ENCODE results near the gene SH2D4B. TPM values are rescaled to one million over a fixed set of nuclear protein-coding genes. Genes with fewer than 3 reads are reported as not detected.

SH2D4B gene
- total RNA-seq, 1 experiment from 2014 or later = not detected

DNA sequence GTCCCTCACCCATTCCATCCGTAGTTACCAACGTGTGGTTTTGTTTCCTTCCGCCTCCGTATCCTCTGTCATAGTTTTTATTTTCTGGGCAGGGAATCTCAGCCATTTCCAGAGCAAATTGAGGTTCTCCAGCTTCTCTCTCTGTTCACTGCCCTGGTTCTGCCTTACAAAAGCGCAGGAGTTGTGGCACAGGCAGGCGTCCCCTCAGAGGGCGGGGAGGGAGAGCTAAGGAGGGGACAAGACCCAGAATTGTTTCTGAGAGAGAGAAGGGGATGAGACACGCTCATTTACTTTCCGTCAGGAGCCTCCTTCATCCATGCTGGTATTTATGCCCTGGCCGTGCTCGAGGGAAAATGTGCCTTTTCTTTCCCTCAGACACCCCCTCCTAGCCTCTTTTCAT, 71.0 kb downstream of the SH2D4B start:
- in situ Hi-C loops (cut with HindIII; ENCODE audit: low sequenced_read_pairs) = no loop called here
- DNase-seq (ENCODE audit: low spot score) = no peak

DNA sequence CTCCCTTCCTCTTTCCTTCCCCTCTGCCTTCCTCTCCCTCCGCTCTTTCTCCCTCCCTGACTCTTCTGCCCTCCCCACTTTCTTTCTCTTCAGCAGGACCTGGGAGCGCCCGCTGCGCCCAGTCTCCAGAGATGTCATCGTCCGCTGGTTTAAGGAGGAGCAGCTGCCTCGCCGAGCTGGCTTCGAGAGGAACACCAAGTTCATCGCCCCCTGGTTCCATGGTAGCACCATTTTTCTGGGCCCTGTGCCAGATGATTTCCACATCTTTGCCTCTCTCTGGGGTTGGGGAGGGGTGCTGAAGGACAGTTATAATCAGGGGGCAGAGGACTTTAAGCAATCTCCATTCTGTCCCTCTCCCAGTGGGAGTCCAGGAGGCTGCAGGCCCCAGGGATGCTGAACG, 71.6 kb downstream of the SH2D4B start:
- DNase-seq (ENCODE audit: low spot score) = no peak
- in situ Hi-C loops (cut with HindIII; ENCODE audit: low sequenced_read_pairs) = no loop called here

DNA sequence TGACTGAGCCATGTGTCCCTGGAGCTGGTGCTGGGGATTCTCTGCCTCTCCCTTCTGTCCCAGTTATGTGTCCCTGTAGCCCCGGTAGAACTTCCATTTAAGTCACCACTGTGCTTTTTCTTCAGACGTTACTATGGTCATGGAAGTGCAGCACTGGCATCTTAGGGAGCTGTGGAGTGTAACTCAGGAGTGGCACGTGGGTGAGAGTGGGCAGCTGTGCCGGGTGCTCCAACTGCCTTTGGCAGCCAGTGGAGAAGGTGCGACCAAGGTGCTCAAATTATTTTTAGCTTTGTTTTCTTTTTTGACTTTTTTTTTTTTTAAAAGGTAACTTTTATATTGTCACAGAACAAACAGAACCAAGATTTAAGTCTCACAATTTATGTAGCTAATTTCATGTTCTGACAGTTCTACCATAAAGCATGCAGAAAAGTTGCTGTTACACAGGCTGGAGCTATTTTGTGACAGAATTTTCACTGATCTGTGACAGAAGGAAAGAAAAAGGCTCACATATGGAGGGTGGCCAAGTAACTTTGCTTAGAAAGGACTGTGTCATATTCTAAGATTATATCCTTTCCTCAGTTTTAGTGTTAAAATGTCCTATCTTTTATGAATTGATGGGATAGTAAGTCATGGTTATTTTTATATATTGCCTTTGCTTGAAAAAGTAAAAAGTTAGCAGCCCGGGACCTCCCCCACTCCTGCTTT, 73.9 kb downstream of the SH2D4B start:
- in situ Hi-C loops (cut with HindIII; ENCODE audit: low sequenced_read_pairs) = no loop called here

DNA sequence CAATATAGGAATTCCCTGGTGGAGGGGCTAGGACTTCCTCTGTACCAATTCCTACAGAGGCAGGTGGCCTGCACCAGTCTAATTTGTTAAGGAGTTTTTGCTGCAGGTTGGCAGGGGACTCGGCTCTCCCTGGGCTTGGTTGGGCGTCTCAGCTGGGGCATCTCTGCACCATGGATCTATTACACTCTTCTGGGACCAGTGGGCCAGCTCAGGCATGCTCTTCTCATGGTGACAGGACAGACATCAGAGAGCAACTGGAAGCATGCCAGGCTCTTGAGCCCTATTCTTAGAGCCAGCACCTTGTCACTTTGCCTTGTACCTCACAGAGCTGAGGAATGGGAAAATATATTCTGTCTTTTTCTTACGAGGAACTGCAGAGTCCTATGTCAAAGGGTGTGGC, 74.6 kb downstream of the SH2D4B start:
- in situ Hi-C loops (cut with HindIII; ENCODE audit: low sequenced_read_pairs) = no loop called here
- DNase-seq (ENCODE audit: low spot score) = no peak

More for the DNA sequence above, 73.9 kb downstream of the SH2D4B start:
- DNase-seq (ENCODE audit: low spot score) = no peak

DNA sequence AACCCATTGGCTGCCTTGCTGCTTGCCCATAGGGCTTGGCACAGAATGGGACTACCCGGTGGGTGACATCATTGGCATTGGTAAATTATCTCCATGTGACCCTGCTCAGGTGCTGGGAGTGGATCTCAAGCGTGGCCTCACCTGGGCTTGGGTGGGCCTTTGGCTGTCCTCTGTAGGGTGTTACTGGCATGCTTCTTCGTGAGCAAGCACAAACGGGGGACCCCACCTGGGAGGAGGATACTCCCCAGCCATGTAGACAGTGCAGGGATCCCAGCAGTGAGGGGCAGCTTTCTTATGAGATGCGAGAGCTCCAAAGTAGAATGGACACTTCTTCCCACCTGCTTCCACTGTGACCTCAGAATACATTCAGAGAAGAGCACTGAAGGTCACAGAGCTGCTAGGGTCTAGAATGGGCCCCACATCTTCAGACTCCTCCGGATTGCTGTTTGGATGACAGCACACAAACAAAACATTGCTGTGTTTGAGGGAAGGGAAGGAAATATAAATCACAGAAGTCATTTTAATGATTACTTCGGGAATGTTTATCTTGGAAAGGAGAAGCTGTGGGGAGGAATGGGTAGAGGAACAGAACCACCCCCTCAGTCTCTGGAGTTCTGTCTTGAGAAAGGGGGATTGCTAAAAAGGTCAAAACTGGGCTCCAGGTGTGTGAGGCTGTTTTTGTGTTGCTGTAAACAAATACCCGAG, 75.9 kb downstream of the SH2D4B start:
- DNase-seq (ENCODE audit: low spot score) = no peak
- in situ Hi-C loops (cut with HindIII; ENCODE audit: low sequenced_read_pairs) = no loop called here

DNA sequence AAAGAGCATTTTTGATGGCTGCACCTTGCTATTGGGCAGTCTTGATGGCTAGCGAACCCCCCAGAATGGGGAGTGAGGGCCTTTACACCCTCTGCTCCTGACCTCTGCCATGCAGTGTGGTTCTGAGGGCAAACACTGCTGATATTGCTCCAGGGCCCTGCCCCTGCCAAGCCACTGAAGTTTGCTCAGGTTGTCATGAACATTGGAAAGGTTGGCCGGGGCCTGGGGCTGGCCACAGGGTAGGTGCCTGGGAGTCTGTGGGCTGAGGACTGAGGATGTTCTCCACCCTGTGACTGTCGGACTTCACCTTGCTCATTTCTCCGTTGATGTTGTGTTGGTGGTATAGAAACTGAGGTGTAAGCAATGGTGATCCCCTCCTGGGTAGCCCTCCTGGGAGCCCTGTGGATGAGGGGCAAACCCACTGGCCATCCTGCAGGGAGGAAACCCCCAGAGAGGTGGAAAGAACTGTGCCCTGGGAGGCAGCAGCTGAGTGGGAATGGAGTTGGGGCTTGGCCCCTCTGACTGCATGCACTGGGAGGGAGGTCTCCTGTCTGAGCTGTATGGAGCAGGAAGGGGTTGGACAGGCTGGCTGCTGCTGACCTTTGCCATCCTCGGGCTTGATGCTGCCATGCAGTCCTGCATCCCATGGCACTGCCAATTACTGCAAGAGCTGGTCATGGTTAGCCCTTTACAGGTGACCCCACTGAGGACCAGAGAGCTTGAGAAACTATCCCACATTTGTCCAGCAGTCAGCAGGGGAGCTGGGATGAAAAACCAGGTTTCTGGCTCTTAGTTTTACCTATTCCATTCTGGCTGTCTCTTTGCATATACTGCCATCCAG, 77.1 kb downstream of the SH2D4B start:
- no peak for DNase-seq (ENCODE audit: low spot score)
- in situ Hi-C loops (cut with HindIII; ENCODE audit: low sequenced_read_pairs) = no loop called here

DNA sequence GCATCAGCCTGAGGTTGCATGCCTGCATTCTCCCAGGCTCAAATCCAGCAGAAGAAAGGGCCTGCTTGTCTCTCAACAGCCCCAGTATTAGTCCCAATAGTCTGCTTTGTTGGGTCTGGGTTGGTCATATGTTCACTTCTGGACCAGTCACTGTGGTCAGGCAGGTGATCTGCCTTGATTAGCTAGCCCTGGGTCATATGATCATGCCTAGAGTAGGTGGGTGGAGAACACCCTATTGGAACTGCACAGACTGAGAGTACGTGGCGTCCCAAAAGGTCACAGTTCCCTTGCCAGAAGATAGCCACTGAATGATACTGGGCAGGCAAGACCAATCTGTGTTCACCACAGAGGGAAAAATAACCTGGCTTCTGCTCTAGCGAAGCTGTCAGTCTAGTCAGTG, 80.1 kb downstream of the SH2D4B start:
- in situ Hi-C loops (cut with HindIII; ENCODE audit: low sequenced_read_pairs) = no loop called here
- no peak for DNase-seq (ENCODE audit: low spot score)

DNA sequence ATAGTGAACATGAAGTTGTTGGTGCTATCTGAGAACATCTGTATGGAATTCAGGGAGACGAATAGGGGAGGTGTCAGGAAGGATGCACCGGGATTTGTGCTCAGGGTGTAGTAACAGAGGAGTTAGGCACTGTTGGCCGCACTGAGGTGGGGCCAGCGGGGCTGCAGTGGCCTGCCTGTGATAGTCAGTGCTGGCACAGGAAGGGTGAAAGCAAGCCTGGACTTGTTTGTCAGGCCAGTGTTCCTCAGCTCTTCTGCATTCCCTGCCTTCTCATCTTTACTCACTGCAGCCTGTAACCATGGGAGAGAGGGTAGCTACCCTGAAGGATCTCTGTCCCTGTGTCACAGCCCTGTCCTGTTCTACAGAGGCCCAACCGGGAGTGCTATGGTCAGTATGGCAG, 81.3 kb downstream of the SH2D4B start:
- DNase-seq (ENCODE audit: low spot score) = no peak
- in situ Hi-C loops (cut with HindIII; ENCODE audit: low sequenced_read_pairs) = no loop called here

DNA sequence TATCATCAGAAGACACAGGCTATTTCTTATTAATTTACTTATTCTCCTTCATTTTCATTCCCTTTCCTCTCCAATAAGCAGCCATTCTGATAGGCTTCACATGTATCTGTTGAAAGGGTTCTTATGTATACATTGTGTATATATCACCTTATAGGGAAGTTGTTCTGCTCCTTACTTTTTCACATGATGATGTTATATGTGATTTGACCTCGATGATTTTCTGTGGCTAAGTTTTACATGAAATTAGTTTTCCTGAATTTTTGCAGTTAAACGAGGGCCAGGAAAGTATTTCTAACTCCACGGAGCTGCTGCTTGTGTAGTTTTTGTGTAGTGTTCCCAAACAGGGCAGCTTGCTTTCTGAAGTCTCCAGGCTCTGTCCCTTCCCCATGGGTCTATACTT, 84.5 kb downstream of the SH2D4B start:
- in situ Hi-C loops (cut with HindIII; ENCODE audit: low sequenced_read_pairs) = no loop called here
- DNase-seq (ENCODE audit: low spot score) = no peak

DNA sequence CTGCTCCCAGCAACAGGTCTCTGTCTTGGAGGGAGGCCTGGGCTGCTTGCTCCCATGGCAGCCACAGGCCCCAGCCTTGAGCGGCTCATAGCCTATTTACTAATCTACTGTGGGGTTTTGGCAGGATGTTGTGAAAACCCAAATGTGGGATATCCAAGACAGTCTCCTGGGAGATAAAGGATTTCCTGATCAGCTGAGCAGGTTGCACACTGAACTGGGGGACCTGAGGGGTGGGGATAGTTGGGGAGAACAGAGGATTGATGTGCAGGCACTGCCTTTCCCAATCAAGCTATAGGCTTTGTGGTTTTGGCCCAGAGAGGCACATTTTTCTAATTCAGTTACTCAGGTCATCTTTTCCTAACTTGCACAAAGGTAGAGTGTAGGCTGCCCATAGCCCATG, 92.6 kb downstream of the SH2D4B start:
- DNase-seq (ENCODE audit: low spot score) = no peak
- in situ Hi-C loops (cut with HindIII; ENCODE audit: low sequenced_read_pairs) = no loop called here

DNA sequence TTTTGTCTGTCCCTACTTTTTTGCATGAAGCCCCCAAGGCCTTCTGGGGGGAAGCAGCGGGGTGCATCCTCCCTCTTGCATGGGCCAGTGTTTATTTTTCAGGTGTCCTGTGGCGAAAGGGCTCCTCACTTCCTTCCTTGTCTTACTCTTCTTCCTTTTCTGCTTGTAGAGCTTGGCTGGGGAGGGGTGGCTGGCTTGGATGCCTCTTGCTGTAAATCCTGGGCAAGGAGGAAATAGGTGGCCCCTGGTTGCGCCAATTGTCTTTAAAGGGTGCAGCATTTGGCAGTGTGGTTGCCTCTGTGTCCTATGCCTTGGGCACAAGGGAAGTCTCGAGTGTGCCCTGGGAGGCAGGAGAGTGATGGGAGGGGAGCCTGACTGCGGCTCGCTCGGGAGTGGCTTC, 95.0 kb downstream of the SH2D4B start:
- in situ Hi-C loops (cut with HindIII; ENCODE audit: low sequenced_read_pairs) = no loop called here
- DNase-seq (ENCODE audit: low spot score) = no peak

DNA sequence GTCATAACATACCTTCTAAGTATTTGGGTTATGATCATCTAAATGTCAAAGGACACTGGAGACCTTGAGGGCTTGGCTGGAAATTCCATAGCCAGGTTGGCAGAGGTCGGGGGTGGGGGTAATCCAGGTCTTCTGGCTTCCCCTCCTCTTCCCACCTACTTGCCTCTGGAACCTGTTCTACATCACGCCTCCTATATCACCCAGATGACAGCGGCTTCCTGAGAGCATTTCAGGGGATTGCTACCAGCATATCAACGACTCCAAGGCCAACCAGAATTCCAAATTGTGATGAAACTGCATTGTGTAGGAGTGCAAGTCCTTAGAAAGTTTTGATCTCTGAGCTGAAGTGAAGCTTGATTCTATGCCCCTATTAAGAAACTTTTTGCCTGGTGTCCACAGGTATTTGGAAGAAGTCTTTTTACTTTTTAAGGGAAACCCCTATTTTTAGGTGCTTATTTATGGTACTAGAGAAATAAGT, 95.7 kb downstream of the SH2D4B start:
- in situ Hi-C loops (cut with HindIII; ENCODE audit: low sequenced_read_pairs) = no loop called here
- no peak for DNase-seq (ENCODE audit: low spot score)

DNA sequence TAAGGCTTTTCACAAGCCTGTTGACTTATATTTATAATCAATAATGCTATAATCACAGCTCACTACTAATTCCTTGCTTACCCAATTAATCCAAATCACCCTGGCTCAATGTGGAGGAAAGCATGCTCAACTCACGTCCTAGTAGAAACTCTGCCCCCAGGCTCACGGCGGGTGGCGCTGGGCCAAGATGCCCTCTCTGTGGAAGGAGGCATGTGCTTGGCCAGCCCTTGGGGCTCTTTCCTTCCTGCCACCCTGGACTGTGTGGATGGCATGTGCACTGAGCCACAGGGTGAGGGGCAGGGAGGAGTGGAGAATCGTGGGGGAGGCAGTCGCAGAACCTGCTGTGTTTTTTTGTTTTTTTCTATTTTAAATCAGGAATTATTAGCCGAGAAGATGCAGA, 96.2 kb downstream of the SH2D4B start:
- no peak for DNase-seq (ENCODE audit: low spot score)
- in situ Hi-C loops (cut with HindIII; ENCODE audit: low sequenced_read_pairs) = no loop called here

DNA sequence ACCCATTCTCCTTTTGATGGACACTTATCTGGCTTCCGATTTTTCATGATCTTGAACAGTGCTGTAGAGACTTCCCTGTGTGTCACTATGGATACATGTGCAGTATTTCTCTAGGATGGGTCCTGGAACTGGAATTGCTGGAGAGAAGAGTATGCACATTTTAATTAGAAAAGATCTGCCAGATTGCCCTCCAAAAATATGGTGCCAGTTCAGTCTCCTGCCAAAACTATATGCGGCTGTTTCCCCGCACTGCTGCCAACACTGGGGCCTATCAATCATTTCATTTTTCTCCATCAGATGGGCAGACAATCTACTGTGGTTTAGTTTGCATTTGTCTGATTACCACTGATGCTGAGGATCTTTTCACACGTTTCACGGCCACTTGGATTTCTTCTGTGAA, 105.0 kb downstream of the SH2D4B start:
- in situ Hi-C loops (cut with HindIII; ENCODE audit: low sequenced_read_pairs) = no loop called here
- peak; percentile 10 for DNase-seq (ENCODE audit: low spot score)

DNA sequence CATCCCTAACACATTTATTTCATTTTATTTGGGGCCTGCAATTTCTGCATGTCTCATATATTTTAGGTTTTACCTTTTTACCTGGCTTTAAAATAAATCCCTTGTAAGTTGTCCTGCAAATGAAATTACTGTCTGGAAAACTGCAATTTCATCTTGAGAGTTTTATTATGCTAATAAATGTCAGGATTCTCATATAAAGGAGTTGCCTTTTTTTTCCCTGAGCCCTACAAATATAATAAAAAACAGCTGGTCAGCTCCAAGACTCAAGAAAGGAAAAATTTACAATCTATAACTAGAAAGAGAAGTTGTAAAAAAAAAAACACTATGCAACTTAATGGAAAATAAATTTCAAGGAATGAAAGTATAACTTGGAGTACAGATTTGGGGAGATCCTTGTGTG, 108.7 kb downstream of the SH2D4B start:
- DNase-seq (ENCODE audit: low spot score) = no peak
- in situ Hi-C loops (cut with HindIII; ENCODE audit: low sequenced_read_pairs) = no loop called here

DNA sequence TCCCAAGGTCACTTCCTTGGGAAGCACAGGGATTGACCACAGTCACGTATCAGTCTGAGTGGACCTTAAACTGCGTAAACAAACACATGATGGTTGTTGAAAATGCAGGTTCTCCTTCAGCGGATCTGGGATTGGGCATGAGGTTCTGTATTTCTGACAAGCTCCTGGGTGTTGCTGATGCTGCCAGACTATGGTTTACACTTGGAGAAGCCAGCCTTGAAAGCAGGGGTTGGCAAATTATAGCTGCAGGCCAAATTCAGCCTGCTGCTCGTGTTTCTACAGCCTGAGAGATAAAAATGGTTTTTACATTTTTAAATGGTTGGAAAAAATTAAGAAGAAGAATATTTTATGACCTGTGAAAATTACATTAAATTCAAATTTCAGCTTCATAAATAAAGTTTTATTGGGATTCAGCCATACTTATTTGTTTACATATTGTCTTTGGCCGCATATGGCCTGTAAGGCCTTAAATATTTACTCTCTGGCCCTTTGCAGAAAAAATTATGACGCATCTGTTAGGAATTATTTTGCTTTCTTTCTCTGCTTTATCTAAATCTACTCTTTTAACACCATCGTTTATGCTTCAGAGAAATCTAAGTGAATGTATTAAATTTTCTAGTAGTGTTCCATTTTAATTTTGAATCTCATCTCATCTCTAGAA, 109.6 kb downstream of the SH2D4B start:
- no peak for DNase-seq (ENCODE audit: low spot score)
- in situ Hi-C loops (cut with HindIII; ENCODE audit: low sequenced_read_pairs) = no loop called here

DNA sequence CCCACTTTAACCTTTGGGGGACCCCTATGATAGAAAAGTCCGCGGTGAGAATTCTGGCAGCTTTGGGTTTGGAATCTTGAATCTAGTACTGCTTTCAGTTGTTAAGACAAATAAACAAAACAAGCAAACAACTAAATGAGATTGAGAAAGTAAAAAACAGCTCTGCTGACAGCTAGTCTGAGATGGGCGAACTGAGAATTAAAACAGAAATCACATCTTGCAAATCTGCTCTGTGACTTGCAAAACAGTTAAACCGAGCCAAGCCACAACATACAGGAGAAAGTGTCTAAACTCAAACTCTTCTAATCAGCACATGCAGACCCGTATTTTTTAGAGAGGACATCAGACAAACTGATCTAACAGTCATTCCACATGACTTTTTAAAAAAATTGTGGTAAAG, 110.4 kb downstream of the SH2D4B start:
- in situ Hi-C loops (cut with HindIII; ENCODE audit: low sequenced_read_pairs) = no loop called here
- no peak for DNase-seq (ENCODE audit: low spot score)

DNA sequence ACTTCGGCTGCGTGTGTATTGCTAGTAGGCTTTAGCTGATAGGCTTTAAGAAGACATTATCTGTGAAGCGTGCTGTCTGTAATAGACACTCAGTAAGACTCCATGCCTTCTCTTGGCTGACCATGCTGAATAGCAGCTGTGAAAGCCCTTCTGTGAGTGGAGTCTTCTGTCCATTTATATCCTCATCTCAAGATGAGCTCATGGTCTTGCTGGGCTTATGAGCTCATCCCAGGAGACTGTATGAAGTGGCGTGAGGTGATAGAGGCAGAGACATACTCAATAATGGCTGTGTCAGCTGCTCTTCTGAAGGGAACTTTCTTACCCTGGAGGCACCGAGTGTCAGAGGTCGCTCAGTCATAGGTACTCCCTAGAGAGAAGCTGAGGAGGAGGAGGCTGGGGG, 111.5 kb downstream of the SH2D4B start:
- no peak for DNase-seq (ENCODE audit: low spot score)
- in situ Hi-C loops (cut with HindIII; ENCODE audit: low sequenced_read_pairs) = no loop called here

DNA sequence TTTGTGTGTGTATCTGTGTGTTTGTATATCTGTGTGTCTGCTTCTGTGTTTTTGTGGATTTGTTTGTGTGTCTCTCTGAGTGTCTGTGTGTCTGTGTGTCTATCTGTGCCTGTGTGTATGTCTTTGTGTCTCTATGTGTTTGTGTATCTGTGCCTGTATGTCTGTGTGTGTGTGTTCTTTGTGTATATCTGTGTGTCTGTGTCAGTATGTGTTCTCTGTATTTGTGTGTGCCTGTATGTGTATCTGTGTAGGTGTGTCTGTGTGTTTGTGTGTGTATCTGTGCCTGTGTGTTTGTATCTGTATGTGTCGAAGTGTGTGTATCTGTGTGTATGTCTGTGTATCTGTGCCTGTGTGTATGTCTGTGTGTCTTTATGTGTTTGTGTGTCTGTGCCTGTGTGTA, 118.2 kb downstream of the SH2D4B start:
- in situ Hi-C loops (cut with HindIII; ENCODE audit: low sequenced_read_pairs) = no loop called here

DNA sequence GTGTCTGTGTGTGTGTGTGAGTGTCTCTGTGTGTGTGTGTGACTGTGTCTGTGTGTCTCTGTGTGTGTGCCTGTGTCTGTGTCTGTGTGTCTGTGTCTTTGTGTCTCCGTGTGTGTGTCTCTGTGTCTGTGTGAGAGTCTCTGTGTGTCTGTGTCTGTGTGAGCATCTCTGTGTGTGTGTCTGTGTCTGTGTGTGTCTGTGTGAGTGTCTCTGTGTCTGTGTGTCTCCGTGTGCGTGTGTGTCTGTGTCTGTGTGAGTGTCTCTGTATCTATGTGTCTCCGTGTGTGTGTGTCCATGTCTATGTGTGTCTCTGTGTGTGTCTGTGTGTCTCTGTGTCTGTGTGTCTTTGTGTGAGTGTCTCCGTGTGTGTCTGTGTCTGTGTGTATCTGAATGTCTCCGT, 120.4 kb downstream of the SH2D4B start:
- no peak for DNase-seq (ENCODE audit: low spot score)
- in situ Hi-C loops (cut with HindIII; ENCODE audit: low sequenced_read_pairs) = no loop called here

More for the DNA sequence above, 118.2 kb downstream of the SH2D4B start:
- DNase-seq (ENCODE audit: low spot score) = no peak
